Renal cortex interstitium (tissue), 11 donors: ENCODE results near the gene ADSS1. TPM values are rescaled to one million over a fixed set of nuclear protein-coding genes. Genes with fewer than 3 reads are reported as not detected.

Experiments
- DNase-seq, 11 donors: peaks; one replicate each; pipeline ENCODE4 v3.0.0-alpha.2; 2013; ENCODE audit warnings: low read depth in 9 of 11, low spot score in 4 of 11; ENCODE audit errors: extremely low read depth in 1 of 11
- polyA plus RNA-seq, 3 donors: library from polyadenylated mRNA; unstranded; fragments of 120-200 nt; gene quantifications; one replicate each; pipeline ENCODE4 v1.2.1, GENCODE V29; 2013; ENCODE audit not compliant: insufficient read length in 3 of 3

ADSS1 gene
- polyA plus RNA-seq, 3 donors, result 16.4 to 18.3 (median 17.8) TPM

DNA sequence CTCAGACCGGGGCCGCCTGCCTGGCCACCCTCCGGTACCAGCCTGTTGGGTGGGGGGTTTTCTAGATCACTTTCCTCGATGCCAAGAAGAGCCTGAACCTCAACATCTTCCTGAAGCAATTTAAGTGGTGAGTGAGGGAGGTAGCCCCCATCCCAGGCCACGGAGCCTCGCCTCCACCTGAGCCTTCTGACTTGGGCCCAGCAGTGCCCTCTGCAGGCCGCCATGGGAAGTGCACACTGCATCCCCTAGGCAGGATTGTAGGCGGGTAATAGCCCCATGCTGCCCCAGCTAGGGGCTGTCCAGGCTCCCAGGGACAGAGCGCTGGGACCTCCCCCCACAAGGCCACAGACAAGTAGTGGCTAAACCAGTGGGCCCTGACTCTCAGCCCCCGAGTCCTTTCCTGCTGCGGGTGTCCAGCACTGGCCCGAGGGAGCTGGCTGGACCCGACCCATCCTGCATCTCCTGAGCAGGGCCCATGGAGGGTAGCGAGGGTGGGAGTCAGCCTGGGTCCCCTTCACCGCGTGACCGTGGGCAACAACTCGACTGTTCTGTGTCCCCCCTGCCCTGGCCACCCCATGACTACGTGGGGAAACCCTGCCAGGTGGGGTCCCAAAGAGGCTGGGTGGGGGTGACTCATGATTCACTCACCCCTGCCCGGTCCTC lies 15.3 kb upstream of the ADSS1 start:
- DNase-seq, result no peak

- DNase-seq, result no peak
Measured at GRCh38 chr14:104709387-104710039, 14.5 kb upstream of the ADSS1 start.

- DNase-seq, result no peak
Measured at GRCh38 chr14:104710071-104710735, 13.8 kb upstream of the ADSS1 start.

- no peak for DNase-seq
Measured at GRCh38 chr14:104712881-104713734, 10.9 kb upstream of the ADSS1 start.

GRCh38 chr14:104714066-104714465 lies 10.0 kb upstream of the ADSS1 start:
- no peak for DNase-seq

DNA sequence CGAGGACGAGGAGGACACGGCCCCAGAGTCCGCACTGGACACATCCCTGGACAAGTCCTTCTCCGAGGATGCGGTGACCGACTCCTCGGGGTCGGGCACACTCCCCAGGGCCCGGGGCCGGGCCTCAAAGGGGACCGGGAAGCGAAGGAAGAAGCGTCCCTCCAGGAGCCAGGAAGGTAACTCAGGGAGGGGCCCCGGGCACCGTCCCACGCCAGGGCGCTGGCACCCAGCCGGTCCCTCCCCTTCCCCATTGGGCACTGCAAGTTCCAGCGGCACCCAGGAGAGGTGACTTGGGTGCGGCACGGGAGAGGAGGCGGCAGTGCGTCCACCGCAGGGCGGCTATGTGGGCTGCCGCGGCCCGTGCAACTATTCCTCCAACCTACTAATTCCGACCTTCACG lies 9.3 kb upstream of the ADSS1 start:
- no peak for DNase-seq

GRCh38 chr14:104715416-104715815 lies 8.6 kb upstream of the ADSS1 start:
- DNase-seq, result no peak

GRCh38 chr14:104715871-104716270 lies 8.2 kb upstream of the ADSS1 start:
- DNase-seq, result no peak

DNA sequence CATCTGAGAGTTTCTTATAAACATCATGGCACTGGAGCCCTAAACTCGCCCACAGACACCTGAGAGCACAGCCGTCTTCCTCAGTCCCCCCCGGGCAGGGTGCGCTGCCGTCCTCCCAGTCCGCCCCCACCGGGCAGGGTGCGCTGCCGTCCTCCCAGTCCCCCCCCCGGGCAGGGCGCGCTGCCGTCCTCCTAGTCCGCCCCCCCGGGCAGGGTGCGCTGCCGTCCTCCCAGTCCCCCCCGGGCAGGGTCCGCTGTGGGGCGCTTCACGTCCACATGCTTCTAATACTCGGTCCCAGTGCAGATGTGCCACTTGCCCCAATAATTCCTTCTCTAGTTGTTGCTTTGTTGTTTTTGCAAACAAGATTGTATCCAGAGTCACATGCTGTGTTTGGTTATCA lies 6.9 kb upstream of the ADSS1 start:
- DNase-seq, result no peak

GRCh38 chr14:104717646-104718045 lies 6.4 kb upstream of the ADSS1 start:
- no peak for DNase-seq

- DNase-seq, result no peak
Measured at GRCh38 chr14:104718147-104718546, 5.9 kb upstream of the ADSS1 start.

GRCh38 chr14:104718871-104719270 lies 5.2 kb upstream of the ADSS1 start:
- DNase-seq, result no peak

DNA sequence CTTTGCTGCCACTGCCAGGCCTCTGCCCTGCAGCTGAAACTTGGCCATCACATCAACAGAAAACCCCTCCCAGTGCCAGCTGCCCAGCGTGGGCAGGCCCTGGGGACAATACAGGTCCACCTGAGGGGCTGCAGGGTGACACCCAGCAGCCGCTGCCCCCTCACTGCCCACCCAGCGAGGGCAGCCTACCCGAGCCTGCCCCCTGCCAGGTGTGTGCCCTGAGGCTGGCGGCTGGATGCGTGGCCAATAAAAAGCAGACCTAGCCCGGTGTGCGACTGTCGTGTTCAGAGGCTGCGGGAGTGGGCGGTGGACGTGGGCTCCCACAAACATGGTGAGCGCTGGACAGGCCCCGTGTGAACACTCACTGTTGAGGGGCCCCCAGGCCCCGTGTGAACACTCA lies 4.7 kb upstream of the ADSS1 start:
- DNase-seq, result no peak

- DNase-seq, result no peak
Measured at GRCh38 chr14:104721505-104722431, 2.3 kb upstream of the ADSS1 start.

GRCh38 chr14:104722938-104723650 lies 935 bp upstream of the ADSS1 start:
- DNase-seq, result no peak

- DNase-seq, result no peak
Measured at GRCh38 chr14:104724407-104724980, 465 bp downstream of the ADSS1 start.

GRCh38 chr14:104724981-104725771 lies 1.1 kb downstream of the ADSS1 start:
- DNase-seq, result peak in 3 of 11 donors; percentile 48 to 77 (median 58)
